A549 treated with AZD9567 at 1 μM for 4 hours (cell line): Measurements from ENCODE around the gene DCTD. TPM values are rescaled to one million over a fixed set of nuclear protein-coding genes. Genes with fewer than 3 reads are reported as not detected.

Source experiments
- total RNA-seq: library from RNA; stranded (reverse); fragments of 200-300 nt; extraction: Qiagen RNA extraction; gene quantifications from 5 replicates; pipeline ENCODE4 v1.2.3, GENCODE V29; 2022; ENCODE audit not compliant: insufficient read depth

DCTD gene
- 71.3 to 74.8 TPM (median 73.3 TPM) in 5 replicates for total RNA-seq

GRCh38 chr4:182917182-182918043 lies at the start of gene DCTD:
TSS of gene DCTD (minus strand) at chr4:182917386. CDS start at chr4:182915568, 1,818 bp downstream.

Other genes with a start within 250 kb of the DCTD start
- 11.5 to 17.9 TPM (median 16.6 TPM) in 5 replicates for gene WWC2, start 181.9 kb upstream of the DCTD start, total RNA-seq